Fibroblast of the aortic adventitia (primary cell): ENCODE results near the gene SNAP29. TPM values are rescaled to one million over a fixed set of nuclear protein-coding genes. Genes with fewer than 3 reads are reported as not detected.
"Not testable (repeated sequence)": the region's sequence is repeated elsewhere in the genome, so short reads cannot be mapped to it uniquely, and the experiment has no call there.

Source experiments
- DNase-seq: peaks from one replicate; pipeline ENCODE4 v3.0.0-alpha.2; 2010; ENCODE audit warnings: low read depth
- H3K4me3 ChIP-seq: 2 replicates; pipeline ENCODE4 v1.5.1; 2011; ENCODE audit warnings: low read depth, mild to moderate bottlenecking, control low read depth, low read length, moderate library complexity
- CTCF ChIP-seq: IDR thresholded peaks from 2 replicates; pipeline ENCODE4 v1.5.1; 2011; ENCODE audit warnings: mild to moderate bottlenecking, low read length, control low read depth, inconsistent platforms; ENCODE audit not compliant: insufficient read depth
- total RNA-seq: library from RNA; depleted of rRNA; stranded (reverse); fragments of >200 nt; gene quantifications from 2 replicates; pipeline ENCODE4 v1.2.3, GENCODE V29; 2012; ENCODE audit warnings: low replicate concordance

SNAP29 gene
- total RNA-seq, 1 donor, result 15.5 TPM

- no peak for DNase-seq
- no peak for TF ChIP-seq CTCF
- no peak overlapping the region for H3K4me3 ChIP-seq
Measured at GRCh38 chr22:20887375-20887774, 28.6 kb downstream of the SNAP29 start.

- TF ChIP-seq CTCF, result no peak
- DNase-seq, result no peak
- H3K4me3 ChIP-seq, result no peak overlapping the region
Measured at GRCh38 chr22:20889025-20889704, 30.4 kb downstream of the SNAP29 start.

GRCh38 chr22:20889904-20890540 is 31.2 kb downstream of the SNAP29 start:
- TF ChIP-seq CTCF, result no peak
- no peak overlapping the region for H3K4me3 ChIP-seq
- no peak for DNase-seq

- H3K4me3 ChIP-seq, result no peak overlapping the region
- DNase-seq, result no peak
- TF ChIP-seq CTCF, result no peak
Measured at GRCh38 chr22:20890975-20891374, 32.2 kb downstream of the SNAP29 start.

GRCh38 chr22:20897737-20898136 is 38.9 kb downstream of the SNAP29 start:
- not testable (repeated sequence) for H3K4me3 ChIP-seq, DNase-seq

- no peak overlapping the region for H3K4me3 ChIP-seq
- DNase-seq, result no peak
- no peak for TF ChIP-seq CTCF
Measured at GRCh38 chr22:20899827-20900423, 41.1 kb downstream of the SNAP29 start.

- not testable (repeated sequence) for DNase-seq, H3K4me3 ChIP-seq
Measured at GRCh38 chr22:20901093-20902033, 42.6 kb downstream of the SNAP29 start.
